Breast epithelium (tissue), 4 donors: ENCODE results near the gene DIS3L. TPM values are rescaled to one million over a fixed set of nuclear protein-coding genes. Genes with fewer than 3 reads are reported as not detected.

Source experiments
- DNase-seq, 2 donors: peaks; one replicate each; pipeline ENCODE4 v3.0.0-alpha.2; 2019; ENCODE audit warnings: low spot score in 2 of 2
- H3K27ac ChIP-seq, 2 donors: fragments of 200-600 bp; sonication (generic) in 1 of 2; one replicate each; pipeline ENCODE4 v1.5.1; 2016 to 2019; ENCODE audit warnings: mild to moderate bottlenecking in 1 of 2
- H3K27me3 ChIP-seq, 2 donors: fragments of 200-600 bp; sonication (generic) in 1 of 2; one replicate each; pipeline versions ENCODE4 v1.5.1 to v1.6.0; 2017 to 2019; ENCODE audit warnings: control low read depth in 1 of 2, mild to moderate bottlenecking in 1 of 2
- H3K36me3 ChIP-seq: fragments of 200-600 bp; one replicate; pipeline ENCODE4 v1.5.1; 2019
- H3K4me1 ChIP-seq, 2 donors: fragments of 200-600 bp; sonication (generic); one replicate each; pipeline ENCODE4 v1.5.1; 2016 to 2019; ENCODE audit warnings: control low read depth in 1 of 2
- H3K4me3 ChIP-seq, 3 donors: fragments of 200-600 bp; sonication (generic); 1 replicate in 2 of 3; 2 replicates in 1 of 3; pipeline ENCODE4 v1.5.1; 2016 to 2019; ENCODE audit warnings: mild to moderate bottlenecking in 3 of 3, moderate library complexity in 2 of 3
- H3K9me3 ChIP-seq, 2 donors: fragments of 200-600 bp; sonication (generic) in 1 of 2; one replicate each; pipeline ENCODE4 v1.5.1; 2016 to 2019; ENCODE audit warnings: control low read depth in 1 of 2
- POLR2A ChIP-seq: fragments of 450-650 bp; IDR thresholded peaks from one replicate; pipeline ENCODE4 v1.6.1; 2016; ENCODE audit warnings: antibody characterized with exemption, mild to moderate bottlenecking, moderate library complexity
- POLR2AphosphoS5 ChIP-seq, 3 donors: sonication (generic); formaldehyde crosslinking; IDR thresholded peaks; one replicate each; pipeline ENCODE4 v1.6.1; 2017; ENCODE audit warnings: antibody characterized with exemption in 3 of 3
- intact Hi-C: fragments of 100-400 bp; cut with DNase I; formaldehyde crosslinking; loops from one replicate; pipeline ENCODE4 v1.15.1; 2023; ENCODE audit warnings: low total_unique reads
- total RNA-seq, 3 donors: library from RNA; depleted of rRNA; stranded (reverse); fragments of >200 nt; gene quantifications; one replicate each; pipeline ENCODE4 v1.1.0, GENCODE V29; 2016
- TF ChIP-seq, protein P1 (sequence below), 3 donors: fragments of 450-650 bp; IDR thresholded peaks; one replicate each; pipeline ENCODE4 v1.5.1; 2016 to 2017; ENCODE audit warnings: antibody characterized with exemption in 3 of 3, mild to moderate bottlenecking in 3 of 3, moderate library complexity in 3 of 3

Gene DIS3L
- total RNA-seq, 3 donors from 2014 or later: 37.0 to 46.4 (median 43.2) TPM

DNA sequence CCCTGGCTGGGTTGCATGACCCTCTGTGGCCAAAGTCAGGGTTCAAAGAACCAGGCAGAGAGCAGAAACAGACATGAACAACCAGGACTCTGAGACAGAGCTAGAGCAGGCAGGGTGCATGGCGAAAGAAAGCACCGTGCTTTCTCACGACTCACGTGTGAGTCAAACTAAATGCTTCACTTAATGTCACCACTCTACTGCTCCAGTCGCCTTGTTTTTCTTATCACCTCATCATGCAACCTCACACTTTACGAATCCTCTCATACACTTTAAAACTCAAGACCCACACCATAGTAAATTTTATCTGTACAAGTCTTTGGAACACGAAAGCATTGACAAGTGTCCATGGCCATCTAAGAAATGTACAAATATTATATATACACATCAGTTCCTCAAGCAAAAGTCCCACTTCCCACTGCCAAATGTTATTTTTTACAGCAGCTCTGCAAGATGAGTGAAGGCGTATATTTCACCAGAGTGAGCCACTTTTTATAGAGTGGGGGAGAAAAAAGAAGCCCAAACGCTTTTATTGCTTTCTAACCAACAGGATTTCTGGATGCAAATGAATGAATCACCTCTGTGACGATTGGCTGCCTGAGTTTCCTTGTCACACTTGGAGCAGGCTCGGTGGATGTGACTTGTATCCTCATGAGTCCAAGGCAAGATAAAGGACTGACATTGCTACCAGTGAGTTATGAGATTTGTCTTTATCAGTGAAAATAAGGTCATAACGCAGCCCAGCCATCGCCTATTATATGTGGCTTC is 23.9 kb upstream of the DIS3L start:
- no peaks in the 10 kb centered on the region for H3K27me3 ChIP-seq
- no peaks in the 10 kb centered on the region for H3K4me1 ChIP-seq
- intact Hi-C loops: no loop called here
- no peak overlapping the region for H3K27ac ChIP-seq
- H3K4me3 ChIP-seq: no peak overlapping the region
- no peaks in the 10 kb centered on the region for H3K9me3 ChIP-seq
- TF ChIP-seq, protein P1, sequence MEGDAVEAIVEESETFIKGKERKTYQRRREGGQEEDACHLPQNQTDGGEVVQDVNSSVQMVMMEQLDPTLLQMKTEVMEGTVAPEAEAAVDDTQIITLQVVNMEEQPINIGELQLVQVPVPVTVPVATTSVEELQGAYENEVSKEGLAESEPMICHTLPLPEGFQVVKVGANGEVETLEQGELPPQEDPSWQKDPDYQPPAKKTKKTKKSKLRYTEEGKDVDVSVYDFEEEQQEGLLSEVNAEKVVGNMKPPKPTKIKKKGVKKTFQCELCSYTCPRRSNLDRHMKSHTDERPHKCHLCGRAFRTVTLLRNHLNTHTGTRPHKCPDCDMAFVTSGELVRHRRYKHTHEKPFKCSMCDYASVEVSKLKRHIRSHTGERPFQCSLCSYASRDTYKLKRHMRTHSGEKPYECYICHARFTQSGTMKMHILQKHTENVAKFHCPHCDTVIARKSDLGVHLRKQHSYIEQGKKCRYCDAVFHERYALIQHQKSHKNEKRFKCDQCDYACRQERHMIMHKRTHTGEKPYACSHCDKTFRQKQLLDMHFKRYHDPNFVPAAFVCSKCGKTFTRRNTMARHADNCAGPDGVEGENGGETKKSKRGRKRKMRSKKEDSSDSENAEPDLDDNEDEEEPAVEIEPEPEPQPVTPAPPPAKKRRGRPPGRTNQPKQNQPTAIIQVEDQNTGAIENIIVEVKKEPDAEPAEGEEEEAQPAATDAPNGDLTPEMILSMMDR (IDR thresholded peaks at IDR 0.05): no peak
- TF ChIP-seq POLR2A: no peak
- TF ChIP-seq POLR2AphosphoS5 (IDR thresholded peaks at IDR 0.05): no peak
- no peaks in the 10 kb centered on the region for H3K36me3 ChIP-seq
- DNase-seq: no peak

DNA sequence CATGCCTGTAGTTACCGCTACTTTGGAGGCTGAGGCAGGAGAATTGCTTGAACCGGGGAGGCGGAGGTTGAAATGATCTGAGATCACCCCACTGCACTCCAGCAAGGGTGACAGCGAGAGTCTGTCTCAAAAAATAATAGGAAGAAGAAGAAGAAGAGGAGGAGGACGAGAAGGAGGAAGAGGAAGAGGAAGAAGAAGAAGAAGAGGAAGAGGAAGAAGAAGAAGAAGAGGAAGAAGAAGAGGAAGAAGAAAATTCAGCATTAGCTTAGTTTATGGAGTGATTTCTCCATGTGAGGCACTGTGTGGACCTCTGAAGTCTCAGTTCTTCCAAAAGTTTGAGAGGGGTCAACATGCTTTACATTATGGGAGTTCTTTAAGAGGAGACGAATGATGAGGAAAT is 22.4 kb upstream of the DIS3L start:
- TF ChIP-seq POLR2AphosphoS5 (IDR thresholded peaks at IDR 0.05) (no peak), POLR2A (no peak)
- TF ChIP-seq, protein P1 (IDR thresholded peaks at IDR 0.05): no peak
- no peak for DNase-seq
- intact Hi-C loops: no loop called here
- Histone ChIP-seq H3K4me1 (no peaks in the 10 kb centered on the region), H3K27me3 (no peaks in the 10 kb centered on the region), H3K36me3 (no peaks in the 10 kb centered on the region), H3K4me3 (no peak overlapping the region), H3K27ac (no peak overlapping the region), H3K9me3 (no peaks in the 10 kb centered on the region)

DNA sequence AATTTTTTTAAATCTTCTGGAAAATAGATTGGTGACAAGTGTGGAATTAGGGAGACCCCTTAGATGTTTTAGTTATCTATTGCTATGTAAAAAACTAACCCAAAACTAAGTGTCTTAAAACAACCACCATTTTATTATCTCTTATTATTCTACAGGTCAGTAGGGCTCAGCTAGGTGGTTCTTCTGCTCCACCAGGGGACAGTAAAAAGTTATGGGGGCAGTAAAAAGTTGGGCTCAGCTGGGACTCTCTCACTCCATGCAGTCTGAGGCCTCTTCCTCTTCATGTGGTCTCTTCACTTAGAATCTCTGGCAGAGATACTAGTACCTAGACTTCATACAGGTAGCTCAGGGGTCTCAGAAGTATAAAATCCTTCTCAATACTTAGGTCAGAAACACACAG is 18.0 kb upstream of the DIS3L start:
- no peak for DNase-seq
- H3K4me1 ChIP-seq: no peaks in the 10 kb centered on the region
- no peaks in the 10 kb centered on the region for H3K36me3 ChIP-seq
- intact Hi-C loops: loop anchor here (5.0 kb wide), 1 partner anchor 628 kb away; no protein-coding TSS in a partner anchor
- H3K27me3 ChIP-seq: no peaks in the 10 kb centered on the region
- H3K9me3 ChIP-seq: no peaks in the 10 kb centered on the region
- no peak overlapping the region for H3K4me3 ChIP-seq
- TF ChIP-seq, protein P1 (IDR thresholded peaks at IDR 0.05): no peak
- no peak for TF ChIP-seq POLR2A
- TF ChIP-seq POLR2AphosphoS5 (IDR thresholded peaks at IDR 0.05): no peak
- no peak overlapping the region for H3K27ac ChIP-seq

DNA sequence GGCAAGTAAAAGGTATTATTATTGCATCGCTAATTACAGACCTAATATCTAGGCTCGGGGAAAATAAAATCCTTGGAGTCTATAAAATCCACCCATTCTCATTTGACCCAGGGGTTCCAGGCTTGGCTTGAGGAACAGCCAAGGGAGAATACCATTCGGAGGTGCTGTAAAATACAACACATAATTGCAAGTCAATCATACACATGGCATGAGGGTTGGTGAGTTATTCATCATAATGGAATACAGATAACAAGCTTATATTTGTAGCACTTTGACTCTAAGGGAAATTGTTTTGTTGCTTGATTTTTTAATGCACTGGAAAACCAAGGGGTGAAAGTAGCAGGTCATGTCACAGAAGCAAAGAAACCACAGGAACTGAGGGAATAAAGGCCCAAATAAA is 16.8 kb upstream of the DIS3L start:
- TF ChIP-seq, protein P1 (IDR thresholded peaks at IDR 0.05): no peak
- no peak for TF ChIP-seq POLR2AphosphoS5 (IDR thresholded peaks at IDR 0.05)
- no peak for TF ChIP-seq POLR2A

DNA sequence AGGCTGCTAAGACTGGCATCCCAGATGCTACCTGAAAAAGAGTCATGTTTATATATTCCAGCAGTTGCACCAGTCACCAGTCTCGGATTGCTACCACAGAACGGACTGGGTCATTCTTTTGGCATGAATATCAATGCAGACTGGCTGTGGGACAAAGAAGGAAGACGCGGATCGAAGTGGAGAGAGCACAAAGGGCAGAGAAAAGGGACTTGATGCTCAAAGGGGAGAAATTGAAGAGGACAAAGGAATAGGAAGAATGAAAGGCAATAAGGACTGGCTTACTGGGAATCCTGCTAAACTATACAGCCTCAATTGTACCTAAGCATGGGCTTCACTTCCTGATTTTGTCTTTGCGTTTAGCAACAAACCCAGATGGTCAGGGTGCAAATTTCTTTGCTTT is 15.3 kb upstream of the DIS3L start:
- TF ChIP-seq POLR2A (no peak), POLR2AphosphoS5 (IDR thresholded peaks at IDR 0.05) (no peak)
- TF ChIP-seq, protein P1 (IDR thresholded peaks at IDR 0.05): no peak
- Histone ChIP-seq H3K9me3 (no peaks in the 10 kb centered on the region), H3K4me3 (no peak overlapping the region), H3K27ac (no peak overlapping the region), H3K27me3 (no peaks in the 10 kb centered on the region), H3K4me1 (no peaks in the 10 kb centered on the region), H3K36me3 (no peaks in the 10 kb centered on the region)
- intact Hi-C loops: loop anchor here (5.0 kb wide), 1 partner anchor 631 kb away; no protein-coding TSS in a partner anchor
- DNase-seq: no peak

More for the DNA sequence above, 16.8 kb upstream of the DIS3L start:
- Histone ChIP-seq H3K36me3 (no peaks in the 10 kb centered on the region), H3K27me3 (no peaks in the 10 kb centered on the region), H3K27ac (no peak overlapping the region), H3K4me1 (no peaks in the 10 kb centered on the region), H3K9me3 (no peaks in the 10 kb centered on the region), H3K4me3 (no peak overlapping the region)
- intact Hi-C loops: loop anchor here (5.0 kb wide), 1 partner anchor 629 kb away; no protein-coding TSS in a partner anchor
- DNase-seq: no peak
